Body of pancreas (tissue), 4 donors: ENCODE results near the gene PREX1.

ENCODE experiments used
- CTCF ChIP-seq, 7 experiments: fragments of 450-650 bp in 4 of 7; fragments of 200-600 bp in 3 of 7; sonication (generic) in 3 of 7; IDR thresholded peaks; one replicate each; pipeline ENCODE4 v1.5.1; 2016 to 2019; ENCODE audit warnings: antibody characterized with exemption in 7 of 7
- POLR2A ChIP-seq, 3 donors: fragments of 450-650 bp; IDR thresholded peaks; one replicate each; pipeline ENCODE4 v1.6.1; 2016; ENCODE audit warnings: antibody characterized with exemption in 3 of 3, mild to moderate bottlenecking in 2 of 3

- no peak for TF ChIP-seq CTCF (IDR thresholded peaks at IDR 0.05)
- no peak for TF ChIP-seq POLR2A (IDR thresholded peaks at IDR 0.05)
Observed at GRCh38 chr20:48667889-48668413, 159.8 kb downstream of the PREX1 start.
